Cardiac fibroblast (primary cell): ENCODE data around the gene NR6A1.
"Not testable (repeated sequence)": the region's sequence is repeated elsewhere in the genome, so short reads cannot be mapped to it uniquely, and the experiment has no call there.

Experiments used
- DNase-seq, 2 donors: peaks; one replicate each; pipeline versions ENCODE4 v3.0.0 to v3.0.0-alpha.2; 2010; ENCODE audit warnings: low read depth in 2 of 2
- H3K4me3 ChIP-seq, 2 donors: replicated peaks in 1 of 2; 1 replicate in 1 of 2; 2 replicates in 1 of 2; pipeline ENCODE4 v1.5.1; 2011; ENCODE audit warnings: low read depth in 2 of 2, low read length in 2 of 2, mild to moderate bottlenecking in 2 of 2, moderate library complexity in 1 of 2
- CTCF ChIP-seq: IDR thresholded peaks from one replicate; pipeline ENCODE4 v1.5.1; 2011; ENCODE audit warnings: low read depth, mild to moderate bottlenecking, low read length, inconsistent platforms

NR6A1 gene

GRCh38 chr9:124739360-124739759 is 31.8 kb downstream of the NR6A1 start:
- H3K4me3 ChIP-seq, result no peak overlapping the region
- TF ChIP-seq CTCF, result no peak
- DNase-seq, result no peak

- DNase-seq, H3K4me3 ChIP-seq: not testable (repeated sequence)
These were observed 33.0 kb downstream of the NR6A1 start for GRCh38 chr9:124738075-124738474.

- TF ChIP-seq CTCF, result no peak
- no peak overlapping the region for H3K4me3 ChIP-seq
- DNase-seq, result peak; percentile 49 to 73
These were observed 36.0 kb downstream of the NR6A1 start for GRCh38 chr9:124735121-124735520.

DNA sequence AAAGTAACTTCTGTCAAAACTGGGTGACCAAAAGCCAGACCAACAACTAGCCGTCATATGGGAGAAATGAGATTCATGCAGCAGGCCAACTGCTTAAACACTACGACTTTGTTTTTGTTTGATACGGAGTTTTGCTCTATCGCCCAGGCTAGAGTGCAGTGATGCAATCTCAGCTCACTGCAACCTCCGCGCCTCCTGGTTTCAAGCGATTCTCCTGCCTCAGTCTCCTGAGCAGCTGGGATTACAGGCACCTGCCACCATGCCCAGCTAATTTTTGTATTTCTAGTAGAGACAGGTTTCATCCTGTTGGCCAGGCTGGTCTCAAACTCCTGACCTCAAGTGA is 36.4 kb downstream of the NR6A1 start:
- not testable (repeated sequence) for DNase-seq

GRCh38 chr9:124733964-124734740 is 37.0 kb downstream of the NR6A1 start:
- no peak for DNase-seq
- no peak for TF ChIP-seq CTCF
- H3K4me3 ChIP-seq, result no peak overlapping the region

More for the DNA sequence above, 36.4 kb downstream of the NR6A1 start:
- not testable (repeated sequence) for H3K4me3 ChIP-seq

DNA sequence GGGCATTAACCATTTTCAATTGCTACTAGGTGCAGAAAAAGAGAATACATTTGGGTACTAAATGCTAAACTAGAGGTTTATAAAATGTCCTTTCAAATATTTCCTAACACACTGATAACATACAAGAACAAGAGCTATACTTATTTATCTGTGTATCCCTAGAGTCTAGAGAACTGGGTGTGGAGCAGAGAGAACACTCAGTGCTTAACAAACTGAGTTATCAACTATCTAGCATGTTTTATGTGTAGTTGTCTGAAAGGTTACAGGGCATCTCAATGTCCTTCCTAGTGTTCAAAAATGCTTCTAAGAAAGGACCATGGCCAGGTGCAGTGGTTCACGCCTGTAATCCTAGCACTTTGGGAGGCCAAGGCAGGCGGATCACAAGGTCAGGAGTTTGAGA is 40.3 kb downstream of the NR6A1 start:
- no peak for DNase-seq
- no peak for TF ChIP-seq CTCF
- H3K4me3 ChIP-seq, result no peak overlapping the region

DNA sequence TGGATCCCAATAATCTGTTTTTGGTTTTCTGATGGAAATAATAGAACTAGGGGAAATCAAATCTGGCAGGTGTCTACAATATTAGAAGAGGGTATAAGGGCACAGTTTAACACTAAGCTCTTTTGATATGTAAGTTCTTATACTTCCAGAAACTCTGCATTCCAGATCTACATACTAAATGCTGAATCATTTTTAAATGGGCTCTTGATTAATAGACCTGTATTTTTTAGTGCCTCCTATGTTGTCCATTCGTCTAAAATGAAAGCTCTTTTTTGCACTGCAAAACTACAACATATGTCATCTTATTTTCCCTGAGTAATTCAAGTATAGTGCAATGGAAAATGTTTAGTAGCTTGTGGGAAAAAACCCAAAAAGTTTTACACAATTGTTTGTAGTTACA is 44.2 kb downstream of the NR6A1 start:
- no peak overlapping the region for H3K4me3 ChIP-seq
- no peak for DNase-seq
- TF ChIP-seq CTCF, result no peak

GRCh38 chr9:124725068-124725452 is 46.1 kb downstream of the NR6A1 start:
- no peak for TF ChIP-seq CTCF
- H3K4me3 ChIP-seq, result no peak overlapping the region
- no peak for DNase-seq
